Left renal pelvis (tissue), 4 donors: ENCODE data around the gene KCTD11. TPM values are rescaled to one million over a fixed set of nuclear protein-coding genes. Genes with fewer than 3 reads are reported as not detected.
"Not testable (repeated sequence)": the region's sequence is repeated elsewhere in the genome, so short reads cannot be mapped to it uniquely, and the experiment has no call there.

Experiments
- DNase-seq, 4 donors: peaks; one replicate each; pipeline ENCODE4 v3.0.0-alpha.2; 2013; ENCODE audit warnings: low read depth in 4 of 4, low spot score in 3 of 4
- polyA plus RNA-seq, 4 donors: library from polyadenylated mRNA; unstranded; fragments of 120-200 nt; gene quantifications; one replicate each; pipeline ENCODE4 v1.2.1, GENCODE V29; 2013; ENCODE audit not compliant: insufficient read length in 4 of 4

The KCTD11 gene
- polyA plus RNA-seq, 4 donors: 10.9 to 12.1 (median 11.6) TPM

GRCh38 chr17:7321466-7321865 is 30.5 kb upstream of the KCTD11 start:
- no peak for DNase-seq

DNA sequence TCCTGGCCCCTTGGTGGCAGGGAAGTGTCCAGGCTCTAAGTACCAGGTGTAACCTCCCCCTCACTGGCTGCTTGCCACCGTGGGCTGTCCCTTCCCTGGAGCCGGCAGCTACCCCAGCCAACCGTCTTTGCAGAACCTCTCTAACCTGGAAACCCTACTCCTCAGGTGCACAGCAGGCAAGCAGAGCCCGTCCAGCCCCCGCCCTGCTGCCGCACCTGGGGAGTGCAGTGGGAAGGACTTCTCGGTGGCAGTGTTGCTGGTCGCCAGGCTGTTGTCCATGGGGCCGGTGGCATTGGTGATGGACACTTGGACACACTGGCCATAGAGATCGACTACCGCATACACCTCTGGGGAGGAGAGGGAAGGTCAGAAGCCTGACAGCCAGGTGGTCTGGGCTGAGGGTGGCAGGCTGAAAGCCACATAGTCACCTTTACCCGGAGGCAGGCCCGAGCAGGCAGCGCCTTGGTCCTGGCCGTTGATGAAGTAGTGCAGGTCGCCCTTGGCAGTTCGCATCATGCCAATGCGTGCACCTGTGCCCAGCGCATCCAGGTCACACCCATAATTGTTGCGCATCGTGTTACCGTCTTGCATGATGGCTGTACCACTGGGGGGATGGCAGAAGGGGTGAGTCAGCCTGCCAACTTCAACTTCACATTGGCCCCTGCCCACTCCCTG is 29.3 kb upstream of the KCTD11 start:
- DNase-seq: no peak

- no peak for DNase-seq
Observed at GRCh38 chr17:7323731-7324437, 28.1 kb upstream of the KCTD11 start.

GRCh38 chr17:7324438-7324779 is 27.6 kb upstream of the KCTD11 start:
- DNase-seq: no peak

- no peak for DNase-seq
Observed at GRCh38 chr17:7325031-7325528, 26.9 kb upstream of the KCTD11 start.

GRCh38 chr17:7326186-7326585 is 25.8 kb upstream of the KCTD11 start:
- DNase-seq: no peak

DNA sequence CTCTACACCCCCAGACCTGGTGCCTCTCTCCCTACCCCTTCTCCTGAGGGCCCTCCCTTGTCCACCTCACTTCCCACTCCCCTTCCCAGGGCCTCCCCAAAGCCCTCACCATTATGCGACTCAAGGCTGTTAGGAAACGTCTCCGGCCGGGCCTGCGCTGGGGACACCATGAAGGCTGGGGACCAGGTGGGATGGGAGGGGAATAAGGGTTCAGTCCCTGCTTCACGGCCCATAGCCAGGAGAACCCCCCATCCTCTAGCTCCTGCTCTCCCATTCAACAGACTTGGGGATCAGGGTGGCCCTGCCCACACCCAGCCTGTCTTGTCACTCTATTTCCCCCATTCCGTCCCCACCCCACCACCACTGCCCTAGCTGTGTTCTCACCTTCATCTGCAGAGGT is 24.9 kb upstream of the KCTD11 start:
- DNase-seq: no peak

DNA sequence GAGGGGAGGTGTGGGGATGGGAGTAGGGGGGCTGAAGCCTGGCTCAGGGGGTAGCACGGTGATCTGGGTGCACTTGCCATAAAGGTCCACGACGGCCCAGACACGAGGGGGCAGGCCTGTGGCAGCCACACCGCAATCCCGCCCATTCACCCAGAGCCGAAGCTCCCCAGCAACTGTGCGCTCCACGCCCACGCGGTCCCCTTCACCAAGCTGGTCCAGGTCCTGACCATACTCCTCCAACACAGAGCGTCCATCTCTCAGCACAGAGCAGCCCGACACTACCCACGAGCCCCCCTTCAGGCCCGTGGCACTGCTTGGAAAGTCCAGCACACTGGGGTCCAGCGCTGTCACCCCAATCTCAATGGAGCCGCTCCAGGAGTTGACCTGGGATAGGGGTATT is 24.5 kb upstream of the KCTD11 start:
- DNase-seq: no peak

DNA sequence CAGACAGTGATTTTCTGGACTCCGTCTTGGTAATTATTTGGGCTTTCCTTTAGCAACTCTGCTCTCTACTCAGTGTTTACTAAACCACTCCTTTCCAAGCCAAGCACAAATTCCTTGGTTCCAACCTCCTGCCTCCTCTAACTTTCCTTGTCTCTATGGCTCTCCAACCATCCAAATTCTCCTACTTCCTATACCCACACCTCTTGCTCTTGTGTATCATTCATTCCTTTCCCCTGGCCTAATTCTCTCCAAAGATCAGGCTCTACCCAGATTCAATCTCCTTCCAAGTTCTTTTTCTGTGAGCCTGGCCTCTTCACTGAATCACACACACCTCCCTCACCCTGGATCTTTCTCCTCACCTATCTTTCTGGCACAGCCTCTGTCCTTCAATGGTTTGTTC is 24.0 kb upstream of the KCTD11 start:
- no peak for DNase-seq

GRCh38 chr17:7328840-7329373 is 23.1 kb upstream of the KCTD11 start, which contains the start of gene NEURL4:
TSS of gene NEURL4 (minus strand) at chr17:7329335. CDS start at chr17:7329312, 23 bp downstream.
- DNase-seq: no peak

GRCh38 chr17:7329374-7329996 is 22.5 kb upstream of the KCTD11 start:
- DNase-seq: peak; percentile 97 to 99 (median 97)

DNA sequence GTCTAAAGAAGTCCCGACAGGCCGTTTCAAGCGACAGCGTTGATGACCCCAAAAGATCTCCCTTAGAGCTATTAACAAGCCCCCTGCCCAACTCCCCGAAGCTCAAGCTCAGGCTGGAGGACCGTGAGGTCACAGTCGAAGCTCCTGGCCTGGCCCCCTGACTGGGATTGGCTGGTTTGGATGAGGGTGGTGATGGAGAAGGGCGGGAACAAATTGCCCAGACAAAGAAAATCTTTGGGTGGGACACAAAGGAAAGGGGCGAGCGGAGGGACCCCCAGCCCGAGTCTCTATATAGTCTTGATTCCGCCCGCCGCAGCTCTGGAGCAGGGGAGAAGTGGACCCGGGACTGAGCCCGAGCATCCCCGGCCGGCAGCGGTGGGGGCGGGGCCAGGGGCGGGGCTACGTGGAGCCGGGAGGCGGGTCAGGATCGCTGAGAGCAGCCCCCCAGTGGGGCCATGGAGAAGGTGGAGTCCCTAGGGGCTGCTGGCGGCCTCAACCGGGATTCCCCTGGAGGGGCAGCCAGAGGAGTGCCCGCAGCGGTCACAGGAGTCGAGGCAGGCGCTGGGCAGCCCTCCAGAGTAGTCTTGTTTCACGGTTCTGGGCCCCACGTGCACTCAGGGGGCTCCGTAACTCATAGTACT is 21.8 kb upstream of the KCTD11 start:
- DNase-seq: peak in 2 of 4 donors; percentile 71 to 79

DNA sequence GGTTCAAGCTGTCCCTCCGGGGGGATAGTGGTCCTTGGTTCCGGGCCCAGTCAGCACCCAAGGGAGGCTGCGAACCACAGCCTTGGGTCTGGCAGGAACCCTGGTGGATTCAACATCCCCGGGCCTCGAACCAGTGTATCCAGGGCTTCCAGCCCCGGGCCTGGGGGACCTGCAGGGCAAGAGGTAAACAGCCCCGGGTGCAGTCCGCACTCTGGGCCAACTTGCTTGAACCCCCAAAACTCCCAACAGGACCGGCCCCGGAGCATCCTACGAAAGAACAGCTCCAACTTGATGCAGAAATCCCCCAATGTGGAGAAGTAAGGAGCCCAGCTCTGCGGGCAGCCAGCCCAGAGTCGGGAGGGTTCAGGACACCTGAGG is 21.3 kb upstream of the KCTD11 start:
- no peak for DNase-seq

GRCh38 chr17:7332111-7332510 is 19.9 kb upstream of the KCTD11 start:
- no peak for DNase-seq

GRCh38 chr17:7332600-7333069 is 19.3 kb upstream of the KCTD11 start:
- DNase-seq: not testable (repeated sequence)

DNA sequence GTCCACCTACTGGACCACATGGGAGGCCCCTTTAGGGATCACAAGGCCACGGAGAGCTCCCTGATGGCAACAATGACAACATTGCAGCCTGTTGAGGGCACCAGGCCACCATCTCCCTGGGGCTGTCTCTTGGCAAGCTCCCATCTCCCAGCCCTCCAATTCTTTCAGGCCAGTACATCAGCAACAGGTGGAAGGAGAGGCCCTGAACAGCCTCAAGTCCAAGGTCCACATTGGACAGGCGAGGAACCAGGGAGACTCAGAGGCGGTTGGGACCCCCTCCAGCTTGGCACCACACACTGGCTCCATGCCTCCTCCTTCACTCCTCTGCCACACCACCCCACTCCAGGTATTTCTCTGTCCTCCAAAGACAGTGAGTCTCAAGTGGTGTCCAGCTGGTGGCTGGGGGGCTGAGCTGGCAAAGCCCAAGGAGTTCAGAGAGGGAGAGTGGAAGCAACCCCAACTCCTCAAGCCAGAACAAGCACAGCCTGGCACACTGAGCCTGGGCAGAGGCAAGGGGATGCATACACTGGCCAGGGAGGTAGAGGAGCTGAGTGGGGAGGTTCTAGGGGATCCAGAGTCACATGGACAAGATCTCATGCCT is 16.9 kb upstream of the KCTD11 start:
- DNase-seq: no peak

GRCh38 chr17:7335765-7336164 is 16.2 kb upstream of the KCTD11 start:
- not testable (repeated sequence) for DNase-seq

DNA sequence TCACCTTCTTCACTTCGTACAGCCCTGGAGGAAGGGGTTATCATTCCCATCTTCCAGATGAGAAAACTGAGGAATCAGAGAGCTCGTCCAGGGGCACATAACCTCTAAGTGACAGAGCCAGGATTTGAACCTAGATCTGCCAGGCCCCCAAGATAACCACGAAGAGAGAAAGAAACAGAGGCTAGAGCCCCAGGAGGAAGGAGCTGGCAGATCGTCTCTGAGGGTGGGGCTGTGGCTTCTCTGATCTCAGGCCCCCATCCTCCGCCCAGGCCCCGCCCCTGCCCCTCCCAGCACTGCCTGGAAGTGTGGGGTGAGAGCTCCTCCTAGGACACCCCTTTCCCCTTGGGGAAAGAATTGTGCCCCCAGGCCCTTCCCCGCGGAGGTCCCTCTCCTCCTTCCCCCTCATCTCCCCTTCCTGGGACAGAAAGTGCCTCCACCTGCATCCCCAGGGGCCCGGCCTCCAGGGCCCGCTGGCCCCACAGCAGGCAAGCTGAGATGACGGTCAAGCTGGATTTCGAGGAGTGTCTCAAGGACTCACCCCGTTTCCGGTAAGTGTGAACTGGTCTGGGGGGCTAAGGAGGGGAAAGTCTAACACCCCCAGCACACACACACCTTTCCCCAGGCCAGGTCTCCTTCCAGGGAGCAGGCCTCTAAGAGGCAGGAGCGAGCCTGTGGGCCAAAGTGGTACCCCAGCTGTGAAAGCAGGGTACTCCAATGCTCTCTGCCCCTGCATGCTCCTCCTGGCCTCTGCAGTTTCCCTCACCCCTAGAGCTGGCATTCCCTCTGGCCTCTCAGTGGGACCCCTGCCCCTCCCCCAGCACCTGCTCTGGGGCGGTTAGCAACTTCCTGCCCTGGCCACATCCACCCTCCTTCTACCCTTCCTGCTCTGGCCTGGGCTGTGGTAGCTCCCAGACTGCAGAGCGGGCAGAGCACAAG is 15.5 kb upstream of the KCTD11 start, which contains the start of gene ACAP1:
Gene ACAP1 (plus strand): TSS at position 290 of the 936 bp plus-strand sequence. CDS start 206 bp downstream, at position 496.
- DNase-seq: no peak

DNA sequence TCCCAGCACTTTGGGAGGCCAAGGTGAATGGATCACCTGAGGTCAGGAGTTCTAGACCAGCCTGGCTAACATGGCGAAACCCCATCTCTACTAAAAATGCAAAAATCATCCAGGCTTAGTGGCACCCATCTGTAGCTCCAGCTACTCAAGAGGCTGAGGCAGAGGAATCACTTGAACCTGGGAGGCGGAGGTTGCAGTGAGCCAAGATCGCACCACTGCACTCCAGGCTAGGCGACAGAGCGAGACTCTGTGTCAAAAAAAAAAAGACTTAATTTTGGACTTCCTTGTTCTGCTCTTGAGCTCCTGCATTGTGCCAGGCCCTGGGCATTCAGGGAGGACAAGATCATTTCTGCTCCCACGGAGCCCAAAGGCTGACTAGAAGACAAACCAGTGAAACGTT is 14.4 kb upstream of the KCTD11 start:
- not testable (repeated sequence) for DNase-seq
